NB4 (cell line): ENCODE data around the gene KLHL2.

Experiments used
- DNase-seq: peaks from one replicate; pipeline ENCODE4 v3.0.0; 2010; ENCODE audit warnings: low read depth
- H3K4me3 ChIP-seq: one replicate; pipeline ENCODE4 v1.5.1; 2011; ENCODE audit warnings: mild to moderate bottlenecking, low read depth, low read length, moderate library complexity
- MYC ChIP-seq: IDR thresholded peaks from 2 replicates; pipeline ENCODE4 v1.6.1; 2011; ENCODE audit warnings: low read depth, low read length
- POLR2A ChIP-seq: IDR thresholded peaks from 2 replicates; pipeline ENCODE4 v1.6.1; 2011; ENCODE audit warnings: mild to moderate bottlenecking; ENCODE audit not compliant: insufficient read length; ENCODE audit errors: extremely low read depth
- TF ChIP-seq, protein P1 (sequence below): IDR thresholded peaks from one replicate; pipeline ENCODE4 v1.5.1; 2012; ENCODE audit warnings: low read depth, low read length
- TF ChIP-seq, protein P2 (sequence below): IDR thresholded peaks from 2 replicates; pipeline ENCODE4 v1.6.1; 2011; ENCODE audit warnings: low read depth, low read length

Gene KLHL2

DNA sequence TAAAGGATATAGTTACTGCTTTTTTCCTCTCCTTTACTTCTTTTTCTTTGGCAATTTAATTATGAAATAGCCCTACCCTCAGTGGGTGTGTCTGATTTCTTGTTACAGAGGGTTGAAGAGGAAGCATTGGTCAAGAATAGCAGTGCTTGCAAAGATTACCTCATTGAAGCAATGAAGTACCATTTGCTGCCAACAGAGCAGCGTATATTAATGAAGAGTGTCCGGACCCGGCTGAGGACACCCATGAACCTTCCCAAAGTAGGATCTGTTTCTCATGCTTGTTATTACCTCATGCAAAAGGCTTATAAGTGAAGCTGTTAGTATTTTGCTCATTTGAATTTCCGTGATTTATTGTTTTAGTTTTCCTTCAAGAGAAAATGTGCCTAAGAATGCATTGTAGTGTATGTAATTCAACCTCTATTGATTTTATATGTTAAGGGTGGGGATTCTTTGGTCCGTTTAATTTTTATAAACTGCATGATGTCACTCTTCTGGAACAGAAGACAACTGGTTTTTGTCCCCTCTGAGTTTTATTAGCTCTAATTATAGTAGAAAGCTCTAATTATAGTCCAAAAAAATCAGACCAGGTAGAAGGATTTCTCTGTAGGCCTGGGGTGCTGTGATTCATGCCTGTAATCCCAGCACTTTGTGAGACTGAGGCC lies 92.2 kb downstream of the KLHL2 start:
- peak; percentile 29 for DNase-seq
- TF ChIP-seq, protein P1, sequence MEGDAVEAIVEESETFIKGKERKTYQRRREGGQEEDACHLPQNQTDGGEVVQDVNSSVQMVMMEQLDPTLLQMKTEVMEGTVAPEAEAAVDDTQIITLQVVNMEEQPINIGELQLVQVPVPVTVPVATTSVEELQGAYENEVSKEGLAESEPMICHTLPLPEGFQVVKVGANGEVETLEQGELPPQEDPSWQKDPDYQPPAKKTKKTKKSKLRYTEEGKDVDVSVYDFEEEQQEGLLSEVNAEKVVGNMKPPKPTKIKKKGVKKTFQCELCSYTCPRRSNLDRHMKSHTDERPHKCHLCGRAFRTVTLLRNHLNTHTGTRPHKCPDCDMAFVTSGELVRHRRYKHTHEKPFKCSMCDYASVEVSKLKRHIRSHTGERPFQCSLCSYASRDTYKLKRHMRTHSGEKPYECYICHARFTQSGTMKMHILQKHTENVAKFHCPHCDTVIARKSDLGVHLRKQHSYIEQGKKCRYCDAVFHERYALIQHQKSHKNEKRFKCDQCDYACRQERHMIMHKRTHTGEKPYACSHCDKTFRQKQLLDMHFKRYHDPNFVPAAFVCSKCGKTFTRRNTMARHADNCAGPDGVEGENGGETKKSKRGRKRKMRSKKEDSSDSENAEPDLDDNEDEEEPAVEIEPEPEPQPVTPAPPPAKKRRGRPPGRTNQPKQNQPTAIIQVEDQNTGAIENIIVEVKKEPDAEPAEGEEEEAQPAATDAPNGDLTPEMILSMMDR, result no peak
- TF ChIP-seq, protein P2, sequence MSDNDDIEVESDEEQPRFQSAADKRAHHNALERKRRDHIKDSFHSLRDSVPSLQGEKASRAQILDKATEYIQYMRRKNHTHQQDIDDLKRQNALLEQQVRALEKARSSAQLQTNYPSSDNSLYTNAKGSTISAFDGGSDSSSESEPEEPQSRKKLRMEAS, result no peak
- TF ChIP-seq MYC (no peak), POLR2A (no peak)
- no peak overlapping the region for H3K4me3 ChIP-seq

DNA sequence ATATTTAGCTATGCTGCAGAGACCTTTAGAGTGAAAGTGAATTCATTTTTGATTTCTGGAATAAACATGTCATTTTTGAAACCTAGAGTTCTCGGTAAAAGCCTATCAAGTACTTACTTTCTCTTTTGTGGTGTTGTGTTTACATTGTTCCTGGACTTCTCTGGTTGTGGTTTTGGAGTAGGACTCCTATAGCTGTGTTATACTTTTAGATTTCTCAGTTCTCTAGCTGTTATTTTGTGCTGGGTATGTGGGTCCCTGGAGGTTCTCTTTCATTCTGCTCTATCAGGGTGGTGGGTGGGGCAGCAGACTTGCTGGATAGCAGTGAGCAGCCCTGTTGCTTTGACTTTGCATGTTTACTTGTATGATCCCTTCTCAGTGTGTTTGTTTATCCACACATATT lies 94.5 kb downstream of the KLHL2 start:
- H3K4me3 ChIP-seq, result no peak overlapping the region
- DNase-seq, result no peak

DNA sequence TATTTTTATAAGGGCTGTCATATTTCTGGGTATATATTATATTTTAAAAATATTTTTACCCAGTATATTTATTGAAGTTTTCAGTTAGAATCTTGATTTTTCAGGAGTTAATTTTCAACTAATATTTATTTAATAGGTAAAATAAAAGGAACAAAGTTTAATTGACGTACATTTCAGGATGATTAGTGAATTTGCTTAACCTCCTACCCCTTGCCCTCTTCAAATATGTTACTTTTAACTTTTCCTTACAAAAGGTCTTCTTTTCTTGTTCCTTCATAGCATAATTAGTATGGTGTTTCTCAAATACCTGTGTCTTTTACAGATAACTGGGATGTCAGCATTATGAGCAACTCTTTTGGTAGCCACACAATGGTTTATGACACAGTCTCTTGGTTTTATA lies 95.3 kb downstream of the KLHL2 start:
- H3K4me3 ChIP-seq, result no peak overlapping the region
- DNase-seq, result no peak
- TF ChIP-seq POLR2A (no peak), MYC (no peak)
- TF ChIP-seq, protein P2, result no peak
- TF ChIP-seq, protein P1, result no peak

More for the DNA sequence above, 94.5 kb downstream of the KLHL2 start:
- TF ChIP-seq MYC (no peak), POLR2A (no peak)

DNA sequence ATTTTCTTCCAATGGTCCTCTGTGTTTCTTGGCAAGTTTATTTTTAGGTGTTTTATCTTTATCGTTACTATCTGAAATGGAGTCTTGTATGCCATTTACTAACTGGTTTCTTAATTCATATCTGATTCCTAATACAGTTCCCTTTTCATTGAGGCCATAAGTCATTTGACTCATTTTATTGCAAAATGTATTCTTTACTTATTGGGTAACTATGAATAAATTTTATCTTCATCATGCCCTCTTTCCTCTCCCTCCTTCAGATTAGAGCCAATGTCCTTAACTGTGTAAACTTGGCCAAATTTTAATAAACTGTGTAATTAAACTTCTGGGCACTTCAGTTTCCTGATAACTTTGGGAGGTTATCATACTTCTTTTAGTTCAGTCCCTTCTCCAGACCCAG lies 100.8 kb downstream of the KLHL2 start:
- no peak overlapping the region for H3K4me3 ChIP-seq
- TF ChIP-seq, protein P2, result no peak
- TF ChIP-seq, protein P1, result no peak
- DNase-seq, result no peak

DNA sequence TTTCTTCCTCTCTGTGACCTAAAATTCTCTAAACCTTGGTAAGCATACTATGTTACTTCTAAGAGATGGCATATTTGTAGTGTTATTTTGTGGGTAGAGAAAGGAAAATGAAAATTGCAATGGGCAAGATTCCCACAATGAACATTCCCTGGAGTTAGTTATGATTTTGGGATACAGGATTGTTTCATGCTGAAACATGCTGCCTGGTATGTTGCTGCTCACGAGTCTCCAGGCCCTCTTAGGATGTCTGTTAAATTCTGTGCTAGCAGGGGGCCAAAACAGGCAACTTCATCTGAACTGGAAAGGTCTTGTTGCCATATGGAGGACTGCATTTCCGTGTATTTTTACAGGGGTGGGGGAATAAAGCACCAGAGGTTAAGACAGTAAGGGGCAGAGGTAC lies 101.2 kb downstream of the KLHL2 start:
- no peak overlapping the region for H3K4me3 ChIP-seq
- no peak for DNase-seq
- TF ChIP-seq POLR2A, result no peak
- TF ChIP-seq, protein P1, result no peak
- TF ChIP-seq, protein P2, result no peak
- TF ChIP-seq MYC, result no peak

DNA sequence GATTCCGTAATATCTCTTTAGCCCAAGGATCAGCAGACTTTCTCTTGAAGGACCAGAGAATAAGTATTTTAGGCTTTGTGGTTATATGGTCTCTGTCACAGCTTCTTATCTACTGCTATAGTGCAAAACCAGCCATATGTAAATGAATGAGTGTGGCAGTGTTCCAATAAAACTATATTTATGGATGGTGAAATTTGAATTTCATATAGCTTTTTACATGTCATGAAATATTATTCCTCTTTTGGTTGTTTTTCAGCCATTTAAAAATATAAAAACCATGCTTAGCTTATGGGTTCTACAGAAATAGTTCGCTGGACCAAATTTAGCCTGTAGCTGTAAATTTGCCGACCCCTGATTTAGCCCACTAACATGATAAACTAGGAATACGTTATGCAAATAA lies 102.1 kb downstream of the KLHL2 start:
- H3K4me3 ChIP-seq, result no peak overlapping the region
- no peak for DNase-seq
- no peak for TF ChIP-seq POLR2A
- TF ChIP-seq, protein P1, result no peak
- TF ChIP-seq, protein P2, result no peak
- TF ChIP-seq MYC, result no peak
